WTC11 (cell line): Measurements from ENCODE around the gene SUCLG2. TPM values are rescaled to one million over a fixed set of nuclear protein-coding genes. Genes with fewer than 3 reads are reported as not detected.

Source experiments
- ATAC-seq: fragments of 200-7000 bp; cut with Tn5 transposase; 2 replicates; pipeline ENCODE4 v1.10.0; 2021; ENCODE audit warnings: mild to moderate bottlenecking, moderate library complexity
- CTCF ChIA-PET: fragments of 300-600 bp; sonication (Branson Sonifier 250); formaldehyde crosslinking; loops from one replicate; lab custom pipeline; 2021; ENCODE audit warnings: antibody characterized with exemption; lab: Charles Lee
- POLR2A ChIA-PET: fragments of 350-600 bp; sonication (Branson Sonifier 250); formaldehyde crosslinking; loops from one replicate; lab custom pipeline; 2021; ENCODE audit warnings: antibody characterized with exemption; lab: Charles Lee
- DNase-seq: peaks from one replicate; pipeline ENCODE4 v3.0.0; 2021; ENCODE audit warnings: low spot score
- H3K27ac Mint-ChIP-seq: 2 replicates; pipeline ENCODE4 v1.8.0; 2021; ENCODE audit warnings: mixed read lengths
- H3K27me3 Mint-ChIP-seq: 2 replicates; pipeline ENCODE4 v1.8.0; 2021; ENCODE audit warnings: low read depth, mild to moderate bottlenecking, moderate library complexity, mixed read lengths
- H3K36me3 Mint-ChIP-seq: 2 replicates; pipeline ENCODE4 v1.8.0; 2021; ENCODE audit warnings: mixed read lengths
- H3K4me1 Mint-ChIP-seq: 2 replicates; pipeline ENCODE4 v1.8.0; 2022; ENCODE audit warnings: mixed read lengths
- H3K4me3 Mint-ChIP-seq: 2 replicates; pipeline ENCODE4 v1.8.0; 2021; ENCODE audit warnings: mild to moderate bottlenecking, moderate library complexity, mixed read lengths
- H3K9me3 Mint-ChIP-seq: 2 replicates; pipeline ENCODE4 v1.8.0; 2021; ENCODE audit warnings: mixed read lengths
- ATF2 ChIP-seq: sonication (generic); formaldehyde crosslinking; IDR thresholded peaks from 2 replicates; pipeline ENCODE4 v1.8.1; 2022; ENCODE audit warnings: low read depth, missing genetic modification reagents, borderline replicate concordance
- CDX4 ChIP-seq: fragments of 250-450 bp; sonication (Bioruptor Pico); IDR thresholded peaks from 2 replicates; pipeline ENCODE4 v1.9.0; 2021; ENCODE audit warnings: moderate library complexity, mild to moderate bottlenecking, inconsistent platforms, borderline replicate concordance
- ERG ChIP-seq: fragments of 250-450 bp; sonication (Bioruptor Pico); IDR thresholded peaks from 2 replicates; pipeline ENCODE4 v1.8.0; 2021; ENCODE audit warnings: mild to moderate bottlenecking
- FOXP1 ChIP-seq: sonication (generic); formaldehyde crosslinking; IDR thresholded peaks from 2 replicates; pipeline ENCODE4 v1.8.0; 2022; ENCODE audit warnings: missing genetic modification reagents, mild to moderate bottlenecking, moderate library complexity, borderline replicate concordance
- IRF2 ChIP-seq: sonication (generic); formaldehyde crosslinking; IDR thresholded peaks from 2 replicates; pipeline ENCODE4 v1.8.0; 2022; ENCODE audit warnings: low read depth, missing genetic modification reagents, borderline replicate concordance
- JAZF1 ChIP-seq: fragments of 250-450 bp; sonication (Bioruptor Pico); IDR thresholded peaks from 2 replicates; pipeline ENCODE4 v1.9.0; 2021; ENCODE audit warnings: moderate library complexity, mild to moderate bottlenecking, inconsistent platforms
- NFATC4 ChIP-seq: fragments of 250-450 bp; sonication (Bioruptor Pico); IDR thresholded peaks from 2 replicates; pipeline ENCODE4 v1.9.0; 2021; ENCODE audit warnings: mild to moderate bottlenecking
- NR1H2 ChIP-seq: sonication (generic); formaldehyde crosslinking; IDR thresholded peaks from 2 replicates; pipeline ENCODE4 v1.9.0; 2021; ENCODE audit warnings: mild to moderate bottlenecking, moderate library complexity, missing genetic modification reagents
- PRDM15 ChIP-seq: sonication (generic); formaldehyde crosslinking; IDR thresholded peaks from 2 replicates; pipeline ENCODE4 v1.8.0; 2022; ENCODE audit warnings: missing genetic modification reagents
- SMAD4 ChIP-seq: sonication (generic); formaldehyde crosslinking; IDR thresholded peaks from 2 replicates; pipeline ENCODE4 v1.8.0; 2022; ENCODE audit warnings: mild to moderate bottlenecking, missing genetic modification reagents
- TEAD4 ChIP-seq: sonication (generic); formaldehyde crosslinking; IDR thresholded peaks from 2 replicates; pipeline ENCODE4 v1.8.0; 2022; ENCODE audit warnings: mild to moderate bottlenecking, missing genetic modification reagents
- ZBTB43 ChIP-seq: sonication (generic); formaldehyde crosslinking; IDR thresholded peaks from 2 replicates; pipeline ENCODE4 v1.8.1; 2023; ENCODE audit warnings: mild to moderate bottlenecking, missing genetic modification reagents
- ZNF121 ChIP-seq: sonication (generic); formaldehyde crosslinking; IDR thresholded peaks from 2 replicates; pipeline ENCODE4 v1.8.0; 2023; ENCODE audit warnings: missing genetic modification reagents
- ZNF263 ChIP-seq: sonication (generic); formaldehyde crosslinking; IDR thresholded peaks from 2 replicates; pipeline ENCODE4 v1.8.1; 2022; ENCODE audit warnings: low read depth, mild to moderate bottlenecking, moderate library complexity, missing genetic modification reagents
- ZNF671 ChIP-seq: fragments of 250-450 bp; sonication (Bioruptor Pico); IDR thresholded peaks from 2 replicates; pipeline ENCODE4 v1.8.0; 2021; ENCODE audit warnings: mild to moderate bottlenecking
- total RNA-seq: library from RNA; stranded (reverse); gene quantifications from 3 replicates; pipeline ENCODE4 v1.2.3, GENCODE V29; 2021

The SUCLG2 gene
- total RNA-seq, 1 experiment from 2014 or later = 39.7 TPM

- TF ChIP-seq ERG (CRISPR knock-in tag) (no peak), CDX4 (no peak), ZNF263 (CRISPR knock-in tag) (no peak), NFATC4 (CRISPR knock-in tag) (no peak), JAZF1 (no peak)
- Mint-ChIP-seq H3K36me3 (peaks cover 6% of the 10 kb centered on the region), H3K9me3 (0 out of 2 replicates have a peak, but pooled peaks cover 3% of the 10 kb centered on the region), H3K27me3 (no peaks in the 10 kb centered on the region), H3K27ac (no peak overlapping the region), H3K4me3 (no peak overlapping the region), H3K4me1 (peaks cover 30% of the 10 kb centered on the region)
- POLR2A ChIA-PET = interaction anchor here (1.1 kb wide), 1 partner anchor 10 kb away, joined by 3 read pairs; no protein-coding TSS in a partner anchor
- CTCF ChIA-PET = no interaction called here
- peak; percentile 50 for ATAC-seq
- no peak for DNase-seq
Measured at GRCh38 chr3:67648701-67649100, 5.7 kb downstream of the SUCLG2 start.

GRCh38 chr3:67648229-67648628 is 6.2 kb downstream of the SUCLG2 start:
- POLR2A ChIA-PET = no interaction called here

More at GRCh38 chr3:67648229-67648628, 6.2 kb downstream of the SUCLG2 start:
- Mint-ChIP-seq H3K9me3 (0 out of 2 replicates have a peak, but pooled peaks cover 3% of the 10 kb centered on the region), H3K4me1 (peaks cover 25% of the 10 kb centered on the region), H3K36me3 (peaks cover 6% of the 10 kb centered on the region), H3K27me3 (no peaks in the 10 kb centered on the region), H3K4me3 (no peak overlapping the region), H3K27ac (no peak overlapping the region)
- no peak for ATAC-seq
- CTCF ChIA-PET = no interaction called here
- no peak for TF ChIP-seq ZNF121
- TF ChIP-seq ZBTB43 (CRISPR knock-in tag) = no peak
- TF ChIP-seq NR1H2 = no peak
- no peak for TF ChIP-seq SMAD4 (CRISPR knock-in tag)
- TF ChIP-seq ATF2 (CRISPR knock-in tag) = no peak
- TF ChIP-seq IRF2 (CRISPR knock-in tag) = no peak
- no peak for TF ChIP-seq PRDM15
- no peak for TF ChIP-seq ZNF671
- TF ChIP-seq TEAD4 (CRISPR knock-in tag) = no peak
- TF ChIP-seq FOXP1 = no peak
- DNase-seq = no peak
